GM19438 (cell line): ENCODE measurements around the gene SSNA1.

Experiments
- ATAC-seq: cut with Tn5 transposase; IDR thresholded peaks from one replicate; pipeline ENCODE4 v1.9.1; 2021; ENCODE audit warnings: low read depth; ENCODE audit not compliant: unreplicated experiment

SSNA1 gene

GRCh38 chr9:137166380-137167229, 21.9 kb upstream of the SSNA1 start:
- no peak for ATAC-seq

- ATAC-seq = no peak
Measured at GRCh38 chr9:137167277-137167746, 21.2 kb upstream of the SSNA1 start.

DNA sequence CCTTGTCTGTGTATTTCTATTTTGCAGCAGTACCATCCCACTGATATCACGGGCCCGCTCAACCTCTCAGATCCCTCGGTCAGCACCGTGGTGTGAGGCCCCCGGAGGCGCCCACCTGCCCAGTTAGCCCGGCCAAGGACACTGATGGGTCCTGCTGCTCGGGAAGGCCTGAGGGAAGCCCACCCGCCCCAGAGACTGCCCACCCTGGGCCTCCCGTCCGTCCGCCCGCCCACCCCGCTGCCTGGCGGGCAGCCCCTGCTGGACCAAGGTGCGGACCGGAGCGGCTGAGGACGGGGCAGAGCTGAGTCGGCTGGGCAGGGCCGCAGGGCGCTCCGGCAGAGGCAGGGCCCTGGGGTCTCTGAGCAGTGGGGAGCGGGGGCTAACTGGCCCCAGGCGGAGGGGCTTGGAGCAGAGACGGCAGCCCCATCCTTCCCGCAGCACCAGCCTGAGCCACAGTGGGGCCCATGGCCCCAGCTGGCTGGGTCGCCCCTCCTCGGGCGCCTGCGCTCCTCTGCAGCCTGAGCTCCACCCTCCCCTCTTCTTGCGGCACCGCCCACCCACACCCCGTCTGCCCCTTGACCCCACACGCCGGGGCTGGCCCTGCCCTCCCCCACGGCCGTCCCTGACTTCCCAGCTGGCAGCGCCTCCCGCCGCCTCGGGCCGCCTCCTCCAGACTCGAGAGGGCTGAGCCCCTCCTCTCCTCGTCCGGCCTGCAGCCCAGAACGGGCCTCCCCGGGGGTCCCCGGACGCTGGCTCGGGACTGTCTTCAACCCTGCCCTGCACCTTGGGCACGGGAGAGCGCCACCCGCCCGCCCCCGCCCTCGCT, 20.5 kb upstream of the SSNA1 start:
- no peak for ATAC-seq

DNA sequence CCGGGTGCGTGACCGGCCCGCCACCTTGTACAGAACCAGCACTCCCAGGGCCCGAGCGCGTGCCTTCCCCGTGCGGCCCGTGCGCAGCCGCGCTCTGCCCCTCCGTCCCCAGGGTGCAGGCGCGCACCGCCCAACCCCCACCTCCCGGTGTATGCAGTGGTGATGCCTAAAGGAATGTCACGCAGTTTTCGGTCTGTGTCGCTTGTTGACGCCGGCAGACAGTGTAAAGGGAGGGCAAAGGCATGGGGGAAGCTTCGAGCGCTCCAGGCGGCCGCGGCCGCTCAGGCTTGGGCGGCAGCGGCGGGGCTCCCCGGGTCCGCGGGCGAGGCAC, 19.9 kb upstream of the SSNA1 start:
- no peak for ATAC-seq

DNA sequence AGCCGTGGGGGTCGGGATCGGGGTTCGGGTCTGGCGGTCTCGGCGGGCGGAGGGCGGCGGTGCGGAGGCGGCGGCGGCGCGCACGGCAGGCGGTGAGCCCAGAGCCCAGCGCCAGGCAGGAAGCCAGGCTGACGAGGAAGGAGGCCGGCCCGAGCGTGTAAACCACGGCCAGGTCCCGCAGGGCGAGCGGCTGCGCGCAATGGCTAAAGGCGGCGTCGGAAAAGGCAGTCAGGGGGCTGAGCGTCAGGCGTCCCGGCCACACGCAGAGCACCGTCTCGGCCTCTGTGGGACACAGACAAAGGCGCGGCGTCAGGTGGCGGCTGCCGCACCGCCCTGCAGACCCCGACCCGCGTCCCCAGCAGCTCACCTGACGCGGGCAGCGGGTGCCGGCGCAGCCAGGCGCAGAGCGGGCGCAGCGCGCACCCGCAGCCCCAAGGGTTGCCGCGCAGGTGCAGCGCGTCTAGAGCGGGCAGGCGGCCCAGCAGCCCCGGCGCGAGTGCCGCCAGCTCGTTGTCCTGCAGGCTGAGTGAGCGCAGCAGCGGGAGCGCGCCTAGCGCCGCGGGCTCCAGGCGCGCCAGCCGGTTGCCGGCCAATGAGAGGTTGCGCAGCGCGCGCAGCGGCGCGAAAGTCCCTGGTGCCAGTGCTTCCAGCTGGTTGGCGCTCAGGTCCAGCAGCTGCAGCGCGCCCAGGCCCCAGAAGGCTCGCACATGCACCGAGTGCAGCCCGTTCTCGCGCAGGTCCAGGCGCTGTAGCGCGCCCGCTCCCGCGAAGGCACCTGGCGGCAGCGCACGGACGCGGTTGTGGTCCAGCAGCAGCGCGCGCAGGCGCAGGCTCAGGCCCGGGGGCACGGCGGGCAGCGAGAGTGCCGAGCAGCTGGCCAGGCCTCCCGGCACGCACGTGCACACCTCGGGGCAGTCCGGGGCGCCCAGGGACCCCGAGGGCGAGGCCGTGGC, 19.3 kb upstream of the SSNA1 start:
- no peak for ATAC-seq

- no peak for ATAC-seq
Measured at GRCh38 chr9:137169896-137170358, 18.5 kb upstream of the SSNA1 start, which contains the start of gene LRRC26. Gene LRRC26, minus strand, starts transcription at chr9:137170051. Its CDS starts 108 bp downstream, at chr9:137169943.

DNA sequence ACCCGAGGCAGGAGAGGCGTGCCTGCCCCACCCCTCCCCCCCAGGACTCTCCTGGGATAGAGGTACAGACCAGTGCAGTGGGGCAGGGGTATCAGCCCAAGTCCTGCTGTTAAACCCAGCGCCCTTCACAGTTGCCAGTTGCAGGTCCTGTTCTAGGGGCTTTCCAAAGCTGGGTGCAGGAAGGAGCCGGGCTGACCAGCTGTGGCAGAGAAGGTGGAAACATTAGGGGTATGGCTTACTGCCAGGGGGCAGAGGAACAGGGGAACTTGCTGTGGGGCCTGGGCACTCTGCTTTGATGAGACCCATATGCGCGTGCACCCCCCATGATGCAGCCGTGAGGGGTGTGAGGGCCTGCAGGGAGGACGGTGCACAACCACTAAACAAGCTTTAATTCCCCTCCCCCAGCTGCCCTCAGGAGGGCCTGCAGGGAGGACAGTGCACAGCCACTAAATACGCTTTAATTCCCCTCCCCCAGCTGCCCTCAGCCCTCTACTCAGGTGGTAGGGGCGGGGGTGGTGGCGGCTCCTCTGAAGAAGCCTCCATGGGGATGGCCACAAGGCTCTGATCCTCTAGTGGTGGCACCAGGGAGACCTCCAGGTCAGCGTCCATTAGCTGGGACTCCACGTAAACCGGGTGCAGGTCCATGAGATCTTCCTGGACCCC, 17.9 kb upstream of the SSNA1 start:
- ATAC-seq = no peak

DNA sequence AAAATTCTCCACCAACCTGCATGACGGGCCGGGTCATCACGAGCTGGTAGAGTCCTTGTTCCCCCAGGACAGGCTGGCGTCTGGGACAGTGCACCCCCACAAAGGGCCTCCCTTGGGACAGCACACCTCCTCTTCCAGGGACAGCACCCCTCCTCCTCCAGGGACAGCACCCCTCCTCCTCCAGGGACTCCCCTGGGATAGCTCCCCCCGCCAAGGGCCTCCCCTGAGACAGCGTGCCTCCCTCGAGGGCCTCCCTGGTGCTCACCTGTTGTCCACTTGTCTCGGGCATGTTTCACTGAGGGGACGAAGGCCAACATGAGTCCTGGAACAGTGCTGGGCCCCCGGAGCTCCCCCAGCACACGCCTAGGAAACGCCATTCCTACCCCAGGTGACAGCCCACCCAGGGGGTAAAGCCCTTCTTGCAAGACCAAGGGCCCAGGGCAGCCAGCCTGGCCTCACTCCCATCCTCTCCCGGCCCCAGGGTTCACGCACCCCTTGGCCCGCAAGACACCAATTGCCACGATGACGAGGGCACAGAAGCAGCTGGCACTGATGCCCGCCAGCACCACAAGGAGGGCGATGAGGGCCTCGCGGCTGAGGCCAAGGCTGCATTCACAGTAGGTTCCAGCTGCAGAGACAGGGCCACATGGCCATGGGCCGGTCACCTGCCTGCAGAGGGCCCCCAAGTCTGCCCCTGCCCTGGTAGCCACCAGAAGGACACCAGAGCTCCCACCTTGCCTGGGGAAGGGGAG, 17.2 kb upstream of the SSNA1 start:
- no peak for ATAC-seq

DNA sequence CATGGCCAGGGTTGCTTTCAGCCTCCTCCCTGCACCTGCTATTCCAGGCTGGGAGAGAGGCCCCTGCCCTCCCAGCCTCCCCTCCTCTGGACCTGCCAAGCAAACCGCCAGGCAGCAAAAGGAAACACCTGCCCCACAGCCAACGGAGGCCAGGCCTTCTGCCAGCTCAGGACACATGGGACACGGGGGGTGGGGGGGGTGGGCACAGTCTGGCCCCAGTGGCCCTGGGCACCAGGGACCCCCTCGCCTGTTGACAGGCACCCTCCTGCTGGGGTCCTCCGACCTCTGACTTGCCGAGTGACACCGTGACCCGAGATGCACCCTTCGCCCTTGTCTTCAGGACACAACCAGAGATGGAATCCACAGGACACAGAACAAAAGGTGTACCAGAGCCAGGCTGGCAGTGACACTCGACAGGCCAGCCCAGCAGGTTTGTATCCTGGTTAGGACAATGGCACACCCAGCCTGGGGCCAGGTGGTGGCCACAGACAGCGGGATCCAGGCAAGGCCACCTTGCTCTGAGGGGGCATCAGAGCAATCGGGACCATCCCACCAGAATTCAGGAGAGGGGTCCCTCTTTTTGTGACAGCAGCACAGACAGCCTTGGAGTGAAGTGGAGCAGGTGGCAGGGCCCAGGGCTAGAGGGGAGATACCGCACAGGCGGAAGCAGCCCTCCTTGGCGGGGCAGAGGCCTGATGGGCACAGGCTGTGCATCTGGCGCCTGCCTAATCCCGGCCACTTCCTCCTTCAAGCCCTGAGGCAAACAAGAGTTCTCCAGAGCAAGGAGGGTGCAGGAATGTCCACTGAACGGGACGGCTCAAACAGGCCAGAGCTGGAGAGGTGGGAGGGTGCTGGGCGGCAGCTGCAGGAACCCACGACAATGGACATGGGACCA, 15.3 kb upstream of the SSNA1 start:
- ATAC-seq = no peak

- no peak for ATAC-seq
Measured at GRCh38 chr9:137173796-137174664, 14.4 kb upstream of the SSNA1 start.

DNA sequence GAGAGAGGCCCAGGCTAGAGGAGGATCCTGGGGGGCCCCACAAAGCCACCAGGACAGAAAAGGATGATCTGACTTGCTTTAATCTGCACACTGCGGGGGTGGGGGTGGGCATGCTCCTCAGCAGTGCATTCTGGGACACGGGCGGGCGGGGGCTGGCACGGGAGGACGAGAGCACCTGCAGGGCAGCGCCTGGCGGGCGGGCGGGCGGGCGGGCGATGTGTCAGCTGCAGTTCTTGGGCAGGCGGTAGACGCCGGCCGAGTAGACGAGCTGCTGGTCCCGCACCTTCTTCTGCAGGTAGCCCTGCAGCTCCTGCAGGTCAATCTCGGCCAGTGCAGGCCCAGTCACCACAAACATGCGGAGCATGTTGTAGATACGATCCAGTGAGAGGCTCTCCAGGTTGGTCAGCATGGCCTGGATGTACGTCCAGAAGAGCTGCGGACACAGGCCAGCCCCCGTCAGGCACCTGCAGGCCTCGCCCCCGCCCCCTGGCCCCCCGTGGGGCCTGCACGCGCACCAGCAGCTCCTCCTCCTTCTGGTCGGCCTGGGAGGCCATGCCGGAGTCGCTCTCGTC, 13.7 kb upstream of the SSNA1 start:
- ATAC-seq = no peak

GRCh38 chr9:137175345-137175961, 13.0 kb upstream of the SSNA1 start:
- no peak for ATAC-seq

- no peak for ATAC-seq
Measured at GRCh38 chr9:137176302-137177182, 11.9 kb upstream of the SSNA1 start.

DNA sequence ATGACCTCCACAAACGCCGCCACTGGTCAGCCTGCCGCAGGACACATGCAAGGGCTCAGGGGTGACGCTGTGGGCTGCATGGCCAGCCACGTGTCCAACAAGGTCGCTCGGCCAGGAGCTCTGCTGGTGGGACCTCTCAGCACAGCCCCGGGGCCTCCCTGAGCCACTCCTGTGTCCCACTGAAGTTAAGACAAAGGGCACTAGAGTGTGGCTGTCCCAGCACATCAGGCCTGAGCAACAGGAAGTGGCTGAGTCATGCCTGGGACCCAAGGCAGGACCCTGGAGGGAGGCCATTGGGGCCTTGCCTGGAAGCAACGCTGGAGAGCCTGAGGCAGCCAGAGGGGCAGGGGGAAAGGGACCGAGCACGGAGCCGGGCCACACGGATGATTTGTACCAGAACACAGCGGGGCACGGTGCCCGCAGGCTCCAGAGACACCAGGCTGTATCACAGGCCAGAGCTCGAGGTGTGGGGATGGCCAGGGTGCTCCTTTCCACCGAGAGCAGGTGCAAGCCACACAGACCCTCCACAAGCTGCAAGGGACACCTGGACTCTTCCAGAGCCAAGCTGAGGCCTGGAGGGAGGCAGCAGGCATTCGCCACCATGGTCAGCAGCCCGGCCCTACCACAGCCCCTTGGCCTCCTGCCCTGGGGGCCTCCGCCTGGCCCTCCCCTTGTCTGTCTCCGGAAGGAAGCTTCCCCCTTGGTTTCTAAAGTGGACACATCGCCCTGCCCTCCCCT, 10.1 kb upstream of the SSNA1 start:
- ATAC-seq = no peak
